Gastrocnemius medialis (tissue), 4 donors: Measurements from ENCODE around the gene SEMA3A.

Experiments used
- POLR2A ChIP-seq, 2 donors: fragments of 450-650 bp; IDR thresholded peaks; one replicate each; pipeline ENCODE4 v1.6.1; 2017; ENCODE audit warnings: antibody characterized with exemption in 2 of 2, mild to moderate bottlenecking in 2 of 2, moderate library complexity in 2 of 2
- TF ChIP-seq, protein P1 (sequence below), 5 experiments: fragments of 450-650 bp in 3 of 5; fragments of 200-600 bp in 2 of 5; sonication (generic) in 2 of 5; IDR thresholded peaks in 4 of 5; conservative IDR thresholded peaks in 1 of 5; 1 replicate in 4 of 5; 2 replicates in 1 of 5; pipeline ENCODE4 v1.5.1; 2016 to 2019; ENCODE audit warnings: antibody characterized with exemption in 5 of 5, mild to moderate bottlenecking in 3 of 5, moderate library complexity in 3 of 5

DNA sequence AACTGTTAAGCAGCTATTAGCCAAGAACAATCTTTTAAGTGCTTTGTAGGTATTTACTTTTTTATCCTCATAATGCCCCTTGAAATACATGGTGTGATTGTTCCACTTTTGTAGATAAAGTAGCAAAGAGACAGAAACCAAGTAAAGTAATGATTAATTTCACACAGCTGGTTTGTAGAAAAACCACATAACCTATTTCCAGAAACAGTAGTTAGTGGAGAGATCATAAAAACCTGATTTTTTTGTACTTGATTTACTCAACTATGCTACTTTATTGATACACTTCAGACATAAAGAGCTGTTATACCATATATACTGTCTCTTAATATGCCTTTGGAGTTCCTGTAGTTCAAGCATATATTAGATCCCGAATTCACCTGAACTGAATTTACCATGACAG lies 118.4 kb downstream of the SEMA3A start:
- TF ChIP-seq, protein P1, sequence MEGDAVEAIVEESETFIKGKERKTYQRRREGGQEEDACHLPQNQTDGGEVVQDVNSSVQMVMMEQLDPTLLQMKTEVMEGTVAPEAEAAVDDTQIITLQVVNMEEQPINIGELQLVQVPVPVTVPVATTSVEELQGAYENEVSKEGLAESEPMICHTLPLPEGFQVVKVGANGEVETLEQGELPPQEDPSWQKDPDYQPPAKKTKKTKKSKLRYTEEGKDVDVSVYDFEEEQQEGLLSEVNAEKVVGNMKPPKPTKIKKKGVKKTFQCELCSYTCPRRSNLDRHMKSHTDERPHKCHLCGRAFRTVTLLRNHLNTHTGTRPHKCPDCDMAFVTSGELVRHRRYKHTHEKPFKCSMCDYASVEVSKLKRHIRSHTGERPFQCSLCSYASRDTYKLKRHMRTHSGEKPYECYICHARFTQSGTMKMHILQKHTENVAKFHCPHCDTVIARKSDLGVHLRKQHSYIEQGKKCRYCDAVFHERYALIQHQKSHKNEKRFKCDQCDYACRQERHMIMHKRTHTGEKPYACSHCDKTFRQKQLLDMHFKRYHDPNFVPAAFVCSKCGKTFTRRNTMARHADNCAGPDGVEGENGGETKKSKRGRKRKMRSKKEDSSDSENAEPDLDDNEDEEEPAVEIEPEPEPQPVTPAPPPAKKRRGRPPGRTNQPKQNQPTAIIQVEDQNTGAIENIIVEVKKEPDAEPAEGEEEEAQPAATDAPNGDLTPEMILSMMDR (IDR thresholded peaks at IDR 0.05 in 4 of 5, conservative IDR thresholded peaks at IDR 0.05 in 1 of 5) = no peak
- no peak for TF ChIP-seq POLR2A (IDR thresholded peaks at IDR 0.05)
